Measurements from ENCODE around the gene LRFN4. TPM values are rescaled to one million over a fixed set of nuclear protein-coding genes. Genes with fewer than 3 reads are reported as not detected.

The LRFN4 gene
- total and polyA plus RNA-seq, 2 of the 13 experiments (the other 11 are each of a cell fraction or from before 2014, with no cell fraction given): 1.3 to 6.8 TPM

DNA sequence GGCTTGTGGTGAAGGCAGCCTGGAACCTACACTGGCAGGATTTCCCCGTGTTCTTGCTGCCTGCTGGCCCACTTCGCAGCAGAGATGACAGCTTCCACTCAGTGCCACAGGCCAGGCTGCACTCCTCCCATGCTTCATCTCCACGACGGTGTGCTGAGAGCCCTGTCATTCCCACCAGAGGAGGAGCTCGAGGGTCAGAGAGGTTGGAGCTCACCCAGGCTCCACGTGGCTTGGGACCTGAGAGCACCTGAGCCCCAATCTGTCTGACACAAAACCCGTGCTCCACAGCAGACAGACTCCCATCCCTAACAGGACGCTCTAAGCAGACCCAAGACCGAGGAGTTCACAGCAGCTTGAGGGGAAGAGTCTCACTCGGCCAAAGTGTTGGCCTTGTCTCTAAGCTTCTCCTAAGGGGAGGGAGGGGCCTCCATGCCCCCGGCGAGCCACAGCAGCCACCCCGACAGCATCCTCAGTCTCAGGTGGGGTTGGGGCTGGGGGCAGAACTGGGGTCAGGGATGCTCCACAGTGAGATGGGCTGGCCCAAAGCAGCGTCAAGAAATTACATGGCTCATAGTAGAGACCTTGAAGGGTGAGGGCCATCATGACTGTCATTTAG is 10.7 kb downstream of the LRFN4 start (continued):
- TF ChIP-seq ZNF879 (CRISPR knock-in tag; IDR thresholded peaks at IDR 0.05): no peak
- no peak for TF ChIP-seq ZNF326 (CRISPR knock-in tag; IDR thresholded peaks at IDR 0.05; ENCODE audit: borderline replicate concordance)
- TF ChIP-seq ZNF546 (CRISPR knock-in tag; conservative IDR thresholded peaks at IDR 0.05): no peak
- TF ChIP-seq, protein P1, sequence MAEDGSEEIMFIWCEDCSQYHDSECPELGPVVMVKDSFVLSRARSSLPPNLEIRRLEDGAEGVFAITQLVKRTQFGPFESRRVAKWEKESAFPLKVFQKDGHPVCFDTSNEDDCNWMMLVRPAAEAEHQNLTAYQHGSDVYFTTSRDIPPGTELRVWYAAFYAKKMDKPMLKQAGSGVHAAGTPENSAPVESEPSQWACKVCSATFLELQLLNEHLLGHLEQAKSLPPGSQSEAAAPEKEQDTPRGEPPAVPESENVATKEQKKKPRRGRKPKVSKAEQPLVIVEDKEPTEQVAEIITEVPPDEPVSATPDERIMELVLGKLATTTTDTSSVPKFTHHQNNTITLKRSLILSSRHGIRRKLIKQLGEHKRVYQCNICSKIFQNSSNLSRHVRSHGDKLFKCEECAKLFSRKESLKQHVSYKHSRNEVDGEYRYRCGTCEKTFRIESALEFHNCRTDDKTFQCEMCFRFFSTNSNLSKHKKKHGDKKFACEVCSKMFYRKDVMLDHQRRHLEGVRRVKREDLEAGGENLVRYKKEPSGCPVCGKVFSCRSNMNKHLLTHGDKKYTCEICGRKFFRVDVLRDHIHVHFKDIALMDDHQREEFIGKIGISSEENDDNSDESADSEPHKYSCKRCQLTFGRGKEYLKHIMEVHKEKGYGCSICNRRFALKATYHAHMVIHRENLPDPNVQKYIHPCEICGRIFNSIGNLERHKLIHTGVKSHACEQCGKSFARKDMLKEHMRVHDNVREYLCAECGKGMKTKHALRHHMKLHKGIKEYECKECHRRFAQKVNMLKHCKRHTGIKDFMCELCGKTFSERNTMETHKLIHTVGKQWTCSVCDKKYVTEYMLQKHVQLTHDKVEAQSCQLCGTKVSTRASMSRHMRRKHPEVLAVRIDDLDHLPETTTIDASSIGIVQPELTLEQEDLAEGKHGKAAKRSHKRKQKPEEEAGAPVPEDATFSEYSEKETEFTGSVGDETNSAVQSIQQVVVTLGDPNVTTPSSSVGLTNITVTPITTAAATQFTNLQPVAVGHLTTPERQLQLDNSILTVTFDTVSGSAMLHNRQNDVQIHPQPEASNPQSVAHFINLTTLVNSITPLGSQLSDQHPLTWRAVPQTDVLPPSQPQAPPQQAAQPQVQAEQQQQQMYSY (CRISPR knock-in tag; IDR thresholded peaks at IDR 0.05): no peak
- TF ChIP-seq SMARCE1 (IDR thresholded peaks at IDR 0.05; ENCODE audit: borderline replicate concordance): no peak
- TF ChIP-seq, protein P2, sequence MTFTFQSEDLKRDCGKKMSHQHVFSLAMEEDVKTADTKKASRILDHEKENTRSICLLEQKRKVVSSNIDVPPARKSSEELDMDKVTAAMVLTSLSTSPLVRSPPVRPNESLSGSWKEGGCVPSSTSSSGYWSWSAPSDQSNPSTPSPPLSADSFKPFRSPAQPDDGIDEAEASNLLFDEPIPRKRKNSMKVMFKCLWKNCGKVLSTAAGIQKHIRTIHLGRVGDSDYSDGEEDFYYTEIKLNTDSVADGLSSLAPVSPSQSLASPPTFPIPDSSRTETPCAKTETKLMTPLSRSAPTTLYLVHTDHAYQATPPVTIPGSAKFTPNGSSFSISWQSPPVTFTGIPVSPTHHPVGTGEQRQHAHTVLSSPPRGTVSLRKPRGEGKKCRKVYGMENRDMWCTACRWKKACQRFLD (CRISPR knock-in tag; IDR thresholded peaks at IDR 0.05; ENCODE audit: borderline replicate concordance): no peak

DNA sequence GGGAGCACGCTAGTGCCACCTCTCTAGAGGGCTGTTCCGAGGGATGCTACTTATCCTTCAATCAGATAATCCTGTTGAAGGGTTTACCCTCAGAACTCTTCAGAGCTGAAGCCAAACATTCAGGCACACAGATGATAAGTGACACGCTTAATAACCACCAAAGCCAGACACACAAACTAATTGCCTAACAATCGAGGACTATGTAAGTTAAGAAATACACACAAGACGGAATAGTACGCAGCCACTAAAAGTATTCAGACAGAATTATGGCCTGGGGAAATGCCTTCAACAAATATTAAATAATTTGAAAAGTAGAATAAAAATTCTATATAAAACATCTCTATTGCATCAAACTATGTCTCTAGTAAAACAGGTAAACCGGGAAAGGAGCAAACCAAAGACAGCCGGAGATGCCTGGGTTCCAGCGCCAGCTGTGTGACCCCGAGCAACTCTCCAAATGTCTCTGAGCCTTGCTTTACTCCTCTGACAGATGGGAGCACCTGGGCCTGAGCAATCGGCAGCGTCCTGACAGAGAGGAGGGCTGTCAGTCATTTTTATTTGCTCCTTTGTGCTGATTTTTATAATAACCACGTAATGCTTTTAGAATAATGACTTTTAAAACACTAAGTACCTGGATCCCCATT is 11.3 kb downstream of the LRFN4 start:
- no TSS peak for BruUV-seq (replicated peaks)
- Histone ChIP-seq H3K36me3 (replicated peaks in 1 of 2; ENCODE audit: control insufficient read depth in 1 of 2, insufficient read depth in 2 of 2, low read length in 2 of 2) (peaks cover 29 to 66% of the 10 kb centered on the region in 2 experiments; a peak in 4 of 5 replicates), H2AFZ (ENCODE audit: low read length) (no peak overlapping the region), H3K4me1 (ENCODE audit: insufficient read depth, low read length) (peaks cover 9% of the 10 kb centered on the region), H3K79me2 (ENCODE audit: insufficient read depth, low read length) (no peaks in the 10 kb centered on the region), H3K4me2 (ENCODE audit: low read depth, low read length) (no peak overlapping the region), H3K9me3 (ENCODE audit: low read length) (no peaks in the 10 kb centered on the region), H3K27me3 (ENCODE audit: control insufficient read depth in 1 of 2, insufficient read depth in 2 of 2, low read length in 2 of 2) (no peaks in the 10 kb centered on the region), H3K9ac (ENCODE audit: insufficient read depth, low read depth, low read length) (no peak overlapping the region), H3K4me3 (replicated peaks in 1 of 3; ENCODE audit: insufficient read depth in 1 of 3, low read depth in 2 of 3, low read length in 3 of 3) (no peak overlapping the region), H4K20me1 (ENCODE audit: insufficient read depth, low read length) (peaks cover 5% of the 10 kb centered on the region), H3K27ac (ENCODE audit: extremely low read length, insufficient read depth, low read length) (no peak overlapping the region)
- FAIRE-seq (no peak), DNase-seq (ENCODE audit: low spot score) (no peak), ATAC-seq (no peak)
- in situ Hi-C loops (cut with HindIII; ENCODE audit: extremely low pct_ligation_motif_present, low pct_unique_long_range_greater_than_20kb): no loop called here
- ChIA-PET CTCF (ENCODE audit: low intra/inter-chr PET ratio, low total read pairs) (interaction anchor here (0.7 to 1.3 kb wide), 3 partner anchors 39 to 174 kb away, joined by 3 to 5 read pairs (median 3); partner anchors contain the start of gene C11orf86), POLR2A (no interaction called here)
- WGBS (ENCODE audit: low lambda C conversion rate): 97% methylated on average over 13 of the region's 13 CpGs
- intact Hi-C loops (cut with micrococcal nuclease; ENCODE audit: unreplicated experiment): no loop called here
- TF ChIP-seq ZNF484 (CRISPR knock-in tag; IDR thresholded peaks at IDR 0.05; ENCODE audit: borderline replicate concordance, low read depth) (no peak), EED (CRISPR knock-in tag; IDR thresholded peaks at IDR 0.05) (no peak), ZNF547 (CRISPR knock-in tag; IDR thresholded peaks at IDR 0.05) (no peak), JUN (CRISPR knock-in tag; IDR thresholded peaks at IDR 0.05) (no peak), HNRNPLL (IDR thresholded peaks at IDR 0.05; ENCODE audit: low read depth, low read length, poor library complexity, severe bottlenecking) (no peak), HOXD1 (CRISPR knock-in tag; IDR thresholded peaks at IDR 0.05) (no peak)
- TF ChIP-seq, protein P3, sequence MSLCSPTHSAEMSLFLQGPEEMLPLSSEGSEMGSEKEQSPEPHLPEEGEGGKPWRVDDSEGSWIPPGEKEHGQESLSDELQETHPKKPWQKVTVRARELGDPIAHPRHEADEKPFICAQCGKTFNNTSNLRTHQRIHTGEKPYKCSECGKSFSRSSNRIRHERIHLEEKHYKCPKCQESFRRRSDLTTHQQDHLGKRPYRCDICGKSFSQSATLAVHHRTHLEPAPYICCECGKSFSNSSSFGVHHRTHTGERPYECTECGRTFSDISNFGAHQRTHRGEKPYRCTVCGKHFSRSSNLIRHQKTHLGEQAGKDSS (CRISPR knock-in tag; IDR thresholded peaks at IDR 0.05; ENCODE audit: borderline replicate concordance, low read depth): no peak
- TF ChIP-seq, protein P4, sequence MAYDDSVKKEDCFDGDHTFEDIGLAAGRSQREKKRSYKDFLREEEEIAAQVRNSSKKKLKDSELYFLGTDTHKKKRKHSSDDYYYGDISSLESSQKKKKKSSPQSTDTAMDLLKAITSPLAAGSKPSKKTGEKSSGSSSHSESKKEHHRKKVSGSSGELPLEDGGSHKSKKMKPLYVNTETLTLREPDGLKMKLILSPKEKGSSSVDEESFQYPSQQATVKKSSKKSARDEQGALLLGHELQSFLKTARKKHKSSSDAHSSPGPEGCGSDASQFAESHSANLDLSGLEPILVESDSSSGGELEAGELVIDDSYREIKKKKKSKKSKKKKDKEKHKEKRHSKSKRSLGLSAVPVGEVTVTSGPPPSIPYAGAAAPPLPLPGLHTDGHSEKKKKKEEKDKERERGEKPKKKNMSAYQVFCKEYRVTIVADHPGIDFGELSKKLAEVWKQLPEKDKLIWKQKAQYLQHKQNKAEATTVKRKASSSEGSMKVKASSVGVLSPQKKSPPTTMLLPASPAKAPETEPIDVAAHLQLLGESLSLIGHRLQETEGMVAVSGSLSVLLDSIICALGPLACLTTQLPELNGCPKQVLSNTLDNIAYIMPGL (CRISPR knock-in tag; IDR thresholded peaks at IDR 0.05; ENCODE audit: borderline replicate concordance in 1 of 2, low read depth in 1 of 2): no peak
